GM12875 (cell line): ENCODE data around the gene XYLT2.

Experiments used
- H3K4me3 ChIP-seq: one replicate; pipeline ENCODE4 v1.5.1; 2011; ENCODE audit warnings: low read depth, low read length, control low read depth
- CTCF ChIP-seq: IDR thresholded peaks from 2 replicates; pipeline ENCODE4 v1.5.1; 2011; ENCODE audit warnings: low read depth, mild to moderate bottlenecking, control low read depth, inconsistent platforms, low read length, moderate library complexity, borderline replicate concordance; ENCODE audit not compliant: insufficient read depth

Gene XYLT2

GRCh38 chr17:50322271-50322670 lies 23.7 kb upstream of the XYLT2 start:
- no peak for TF ChIP-seq CTCF
- H3K4me3 ChIP-seq, result no peak overlapping the region

DNA sequence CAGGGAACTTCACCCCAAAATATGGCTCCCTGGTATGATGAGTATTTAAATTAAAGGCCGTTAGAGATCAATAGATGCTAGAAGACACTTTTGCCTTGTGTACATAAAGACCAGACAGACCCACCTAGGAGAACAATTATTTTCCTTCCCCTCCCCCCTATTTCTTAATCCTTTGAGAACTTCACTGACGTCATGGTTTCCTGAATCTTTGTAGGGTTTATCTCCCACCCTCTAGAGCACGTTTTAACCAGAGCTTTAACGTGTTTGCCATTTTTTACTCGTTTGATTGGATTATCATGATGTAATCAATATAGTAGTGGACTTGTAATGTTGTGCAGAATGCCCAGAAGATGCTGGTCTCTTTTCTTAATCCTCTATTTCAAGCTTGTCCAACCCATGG lies 22.9 kb upstream of the XYLT2 start:
- TF ChIP-seq CTCF, result no peak
- H3K4me3 ChIP-seq, result no peak overlapping the region

DNA sequence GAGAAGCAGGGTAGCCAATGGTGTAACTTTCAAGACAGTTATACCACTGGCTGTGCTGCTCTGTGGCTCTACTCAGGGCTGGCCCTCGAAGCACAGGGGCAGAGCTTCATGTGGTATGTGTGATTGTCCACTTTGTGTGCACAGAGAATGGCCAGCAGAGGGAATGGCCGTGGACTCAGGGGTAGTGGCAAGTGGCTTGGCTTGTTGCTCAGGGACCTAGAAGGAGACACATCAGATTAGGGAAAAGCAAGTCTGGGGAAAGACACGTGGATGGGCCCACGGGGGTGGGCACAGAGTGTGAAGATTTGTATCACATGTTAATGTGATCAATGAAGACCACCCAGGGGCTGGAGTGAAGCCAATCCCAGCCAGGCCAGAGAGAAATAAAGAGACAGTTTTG lies 20.0 kb upstream of the XYLT2 start:
- H3K4me3 ChIP-seq, result no peak overlapping the region
- TF ChIP-seq CTCF, result no peak

DNA sequence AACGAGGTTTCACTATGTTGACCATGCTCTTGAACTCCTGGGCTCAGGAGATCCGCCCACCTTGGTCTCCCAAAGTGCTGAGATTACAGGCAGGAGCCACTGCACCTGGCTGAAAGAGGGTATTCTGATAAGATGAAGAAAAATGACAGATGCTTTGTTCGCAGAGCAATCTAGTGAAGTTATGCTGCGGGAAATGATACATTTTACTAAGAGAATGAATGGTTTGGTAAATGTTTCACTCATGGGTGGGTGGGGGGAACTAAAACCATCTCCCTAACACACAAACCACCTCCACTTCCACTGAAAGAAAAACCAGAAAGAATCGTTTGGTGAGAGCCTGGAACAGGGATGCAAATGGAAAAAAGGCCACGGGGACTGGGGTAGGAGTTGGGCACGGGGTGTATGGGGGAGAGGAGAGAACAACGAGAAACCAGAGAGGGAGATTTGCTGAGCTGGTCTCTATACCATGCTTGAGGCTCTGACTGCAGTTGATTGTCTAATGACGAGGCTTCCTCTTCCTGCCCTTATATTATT lies 19.0 kb upstream of the XYLT2 start:
- no peak overlapping the region for H3K4me3 ChIP-seq
- no peak for TF ChIP-seq CTCF

DNA sequence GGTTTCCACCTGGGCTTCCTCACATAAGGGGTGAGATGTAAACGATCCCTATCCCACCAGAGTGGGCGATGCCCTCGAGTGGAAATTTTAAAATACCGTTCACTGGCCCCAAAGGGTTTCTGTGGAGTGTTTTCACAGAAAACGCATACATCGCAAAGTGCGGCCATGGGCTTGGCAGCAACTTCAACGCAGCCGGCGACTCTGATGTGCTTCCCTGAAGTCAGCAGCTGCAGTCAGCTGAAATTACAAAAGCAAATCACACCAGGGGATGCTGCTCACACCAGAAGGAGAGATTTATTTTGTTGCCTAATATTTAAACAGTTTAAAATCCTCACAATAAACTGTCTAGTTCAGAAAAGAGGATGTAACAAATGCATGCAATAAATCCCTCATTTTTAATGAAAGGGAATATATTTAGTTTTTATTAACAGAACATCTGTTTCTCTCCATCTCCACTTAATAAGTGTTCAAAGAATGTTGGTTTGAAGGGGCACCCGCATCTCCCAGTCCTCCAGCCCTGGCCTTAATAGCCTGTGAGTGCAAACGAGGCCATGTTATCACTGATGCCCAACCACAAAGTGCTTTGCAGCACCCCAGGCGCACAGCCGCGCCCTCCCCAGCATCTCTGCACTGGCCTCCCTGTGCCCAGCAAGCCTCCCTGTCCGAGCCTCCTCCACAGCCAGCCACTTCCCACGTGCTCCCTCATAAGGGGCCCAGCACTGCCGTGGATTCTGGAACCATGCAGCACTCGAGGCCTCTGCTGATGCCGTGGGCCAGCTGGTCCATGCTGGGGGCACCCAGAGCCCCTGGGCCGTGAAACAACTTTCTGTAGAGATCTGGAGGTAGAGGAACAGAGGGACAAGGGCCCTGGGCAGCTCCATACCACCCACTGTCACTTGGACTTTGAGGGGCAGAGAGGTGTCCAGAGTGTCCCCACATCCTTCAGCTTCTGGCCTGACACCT lies 17.3 kb upstream of the XYLT2 start:
- TF ChIP-seq CTCF, result no peak
- no peak overlapping the region for H3K4me3 ChIP-seq

DNA sequence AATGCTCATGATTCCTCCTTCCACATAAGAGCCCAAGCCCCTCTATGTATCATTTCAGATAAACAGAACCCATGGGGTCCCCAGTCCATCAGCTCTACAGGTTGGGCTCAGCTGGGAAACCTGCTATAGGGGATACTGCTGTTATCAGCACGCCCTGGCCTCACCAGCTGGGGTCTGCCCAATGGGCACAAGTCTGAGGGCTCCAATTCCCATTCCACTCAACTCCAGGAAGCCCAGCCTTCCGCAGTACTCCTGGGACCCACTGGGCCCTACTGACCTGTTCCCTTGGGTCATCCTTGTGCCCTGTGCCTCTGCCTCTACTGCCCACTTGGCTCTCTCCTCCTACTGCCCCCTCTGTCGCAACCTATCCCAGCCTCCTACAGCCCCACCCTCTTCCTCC lies 16.2 kb upstream of the XYLT2 start:
- no peak for TF ChIP-seq CTCF
- H3K4me3 ChIP-seq, result no peak overlapping the region
